ENCODE results near the gene GIT1. TPM values are rescaled to one million over a fixed set of nuclear protein-coding genes. Genes with fewer than 3 reads are reported as not detected.

Gene GIT1
- total RNA-seq, 2 donors from 2014 or later = 26.7 to 48.1 TPM

DNA sequence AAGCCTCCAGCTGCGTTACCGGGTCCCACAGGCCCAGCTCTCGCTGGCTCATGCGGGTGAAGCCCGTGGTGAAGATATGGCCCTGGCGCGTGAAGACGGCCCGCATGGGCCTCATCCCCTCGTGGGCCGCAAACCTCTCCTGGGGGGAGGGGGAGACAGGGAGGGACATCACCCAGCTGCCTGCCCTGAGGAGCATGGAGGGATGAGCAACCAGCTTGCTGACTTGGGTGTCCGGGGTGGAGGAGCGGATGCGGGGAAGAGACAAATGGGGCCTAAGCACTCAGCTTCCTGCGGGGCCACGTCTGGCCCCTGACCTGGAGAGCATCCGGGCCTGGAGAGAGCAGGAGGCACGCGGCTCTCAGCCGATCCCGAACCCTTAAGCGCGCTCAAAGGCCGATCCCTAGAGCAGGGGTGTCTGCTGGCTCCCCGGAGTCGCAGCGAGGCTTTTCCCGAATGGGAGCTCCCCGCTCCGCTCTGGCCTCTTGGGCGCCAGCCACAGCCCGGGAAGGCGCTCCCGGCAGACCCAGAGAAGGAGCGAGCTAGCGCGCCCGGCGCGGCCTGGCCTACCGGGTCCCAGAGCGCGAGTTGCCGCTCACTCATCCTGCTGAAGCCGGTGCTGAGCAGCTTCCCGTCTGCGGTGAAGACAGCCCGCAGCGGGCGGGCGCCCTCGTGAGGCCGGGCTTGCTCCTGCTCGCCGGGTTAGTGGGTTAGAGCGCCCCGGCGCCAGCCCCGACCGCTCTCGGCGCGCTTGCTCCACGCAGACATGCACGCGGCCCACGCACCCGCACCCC, 28.2 kb upstream of the GIT1 start:
- TF ChIP-seq, protein P1, sequence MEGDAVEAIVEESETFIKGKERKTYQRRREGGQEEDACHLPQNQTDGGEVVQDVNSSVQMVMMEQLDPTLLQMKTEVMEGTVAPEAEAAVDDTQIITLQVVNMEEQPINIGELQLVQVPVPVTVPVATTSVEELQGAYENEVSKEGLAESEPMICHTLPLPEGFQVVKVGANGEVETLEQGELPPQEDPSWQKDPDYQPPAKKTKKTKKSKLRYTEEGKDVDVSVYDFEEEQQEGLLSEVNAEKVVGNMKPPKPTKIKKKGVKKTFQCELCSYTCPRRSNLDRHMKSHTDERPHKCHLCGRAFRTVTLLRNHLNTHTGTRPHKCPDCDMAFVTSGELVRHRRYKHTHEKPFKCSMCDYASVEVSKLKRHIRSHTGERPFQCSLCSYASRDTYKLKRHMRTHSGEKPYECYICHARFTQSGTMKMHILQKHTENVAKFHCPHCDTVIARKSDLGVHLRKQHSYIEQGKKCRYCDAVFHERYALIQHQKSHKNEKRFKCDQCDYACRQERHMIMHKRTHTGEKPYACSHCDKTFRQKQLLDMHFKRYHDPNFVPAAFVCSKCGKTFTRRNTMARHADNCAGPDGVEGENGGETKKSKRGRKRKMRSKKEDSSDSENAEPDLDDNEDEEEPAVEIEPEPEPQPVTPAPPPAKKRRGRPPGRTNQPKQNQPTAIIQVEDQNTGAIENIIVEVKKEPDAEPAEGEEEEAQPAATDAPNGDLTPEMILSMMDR (IDR thresholded peaks at IDR 0.05) = peak; percentile 21 to 80
- Histone ChIP-seq H3K4me1 (peaks cover 0 to 91% of the 10 kb centered on the region in 2 donors), H3K27me3 (no peaks in the 10 kb centered on the region), H3K27ac (peak overlapping the region; percentile 76 to 86), H3K9me3 (no peaks in the 10 kb centered on the region), H3K4me3 (peak overlapping the region; percentile 16 to 50), H3K36me3 (no peaks in the 10 kb centered on the region)
- DNase-seq (ENCODE audit: low spot score) = no peak

DNA sequence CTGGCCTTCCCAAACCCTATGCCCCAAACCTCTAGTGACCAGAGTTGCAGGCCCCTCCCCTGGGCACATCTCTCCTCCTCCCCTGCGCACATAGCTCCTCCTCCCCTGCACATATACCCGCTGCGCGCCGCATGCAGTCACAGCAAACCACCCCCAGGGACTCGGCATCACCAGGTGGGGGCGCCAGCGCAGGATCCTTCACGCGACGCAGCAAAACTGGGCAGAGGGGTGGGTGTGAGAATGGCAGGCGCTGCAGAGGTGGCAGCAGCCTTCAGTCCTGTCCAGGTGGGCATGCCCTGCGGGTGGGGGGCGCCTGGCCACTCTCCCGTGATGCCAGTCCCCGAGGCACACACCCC, 27.7 kb upstream of the GIT1 start:
- DNase-seq (ENCODE audit: low spot score) = peak; percentile 83
- Histone ChIP-seq H3K9me3 (no peaks in the 10 kb centered on the region), H3K4me3 (peak overlapping the region in 1 of 2 donors; percentile 50), H3K27ac (peak overlapping the region in 1 of 2 donors; percentile 76), H3K27me3 (no peaks in the 10 kb centered on the region), H3K36me3 (no peaks in the 10 kb centered on the region), H3K4me1 (peaks cover 0 to 92% of the 10 kb centered on the region in 2 donors)
- TF ChIP-seq, protein P1 (IDR thresholded peaks at IDR 0.05) = peak; percentile 37 to 64

DNA sequence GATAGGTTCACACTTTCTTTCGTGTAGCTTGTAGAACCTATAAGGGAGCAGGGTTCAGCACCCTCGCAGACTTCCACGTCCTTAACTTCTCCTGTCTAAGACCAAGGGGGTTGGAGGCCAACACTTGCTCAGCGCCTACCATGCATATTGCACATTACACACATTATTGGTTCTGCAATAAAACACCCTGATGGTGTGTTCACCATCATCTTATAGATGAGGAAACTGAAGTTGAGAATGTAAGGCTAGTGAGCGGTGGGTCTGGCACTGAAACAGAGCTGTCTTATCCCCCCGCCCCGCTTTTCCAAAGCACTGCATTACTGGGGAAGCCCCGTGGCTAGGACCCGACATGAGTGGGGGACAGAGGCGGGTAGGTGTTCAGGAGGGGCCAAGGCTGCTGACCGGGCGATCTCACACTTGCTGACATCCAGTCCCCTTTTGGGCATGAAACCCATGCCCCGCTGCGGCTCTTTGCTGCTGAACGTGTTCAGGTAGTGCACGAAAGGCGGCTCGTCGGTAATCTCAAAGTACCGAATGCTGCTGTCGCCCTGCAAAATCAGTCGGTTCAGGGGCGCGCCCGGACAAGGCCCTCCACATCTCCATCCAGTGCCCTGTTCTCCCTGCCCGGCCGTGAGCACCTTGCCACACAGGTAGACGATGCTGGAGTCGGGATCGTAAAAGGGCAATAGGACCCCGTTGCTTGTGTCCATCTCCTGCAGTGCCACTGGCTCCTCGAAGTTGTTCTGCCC, 27.0 kb upstream of the GIT1 start:
- DNase-seq (ENCODE audit: low spot score) = no peak
- H3K4me1 ChIP-seq = peaks cover 0 to 86% of the 10 kb centered on the region in 2 donors
- H3K27ac ChIP-seq = peak overlapping the region in 1 of 2 donors; percentile 46
- H3K36me3 ChIP-seq = no peaks in the 10 kb centered on the region
- TF ChIP-seq, protein P1 (IDR thresholded peaks at IDR 0.05) = no peak
- no peaks in the 10 kb centered on the region for H3K27me3 ChIP-seq
- peak overlapping the region; percentile 30 to 50 for H3K4me3 ChIP-seq
- no peaks in the 10 kb centered on the region for H3K9me3 ChIP-seq

DNA sequence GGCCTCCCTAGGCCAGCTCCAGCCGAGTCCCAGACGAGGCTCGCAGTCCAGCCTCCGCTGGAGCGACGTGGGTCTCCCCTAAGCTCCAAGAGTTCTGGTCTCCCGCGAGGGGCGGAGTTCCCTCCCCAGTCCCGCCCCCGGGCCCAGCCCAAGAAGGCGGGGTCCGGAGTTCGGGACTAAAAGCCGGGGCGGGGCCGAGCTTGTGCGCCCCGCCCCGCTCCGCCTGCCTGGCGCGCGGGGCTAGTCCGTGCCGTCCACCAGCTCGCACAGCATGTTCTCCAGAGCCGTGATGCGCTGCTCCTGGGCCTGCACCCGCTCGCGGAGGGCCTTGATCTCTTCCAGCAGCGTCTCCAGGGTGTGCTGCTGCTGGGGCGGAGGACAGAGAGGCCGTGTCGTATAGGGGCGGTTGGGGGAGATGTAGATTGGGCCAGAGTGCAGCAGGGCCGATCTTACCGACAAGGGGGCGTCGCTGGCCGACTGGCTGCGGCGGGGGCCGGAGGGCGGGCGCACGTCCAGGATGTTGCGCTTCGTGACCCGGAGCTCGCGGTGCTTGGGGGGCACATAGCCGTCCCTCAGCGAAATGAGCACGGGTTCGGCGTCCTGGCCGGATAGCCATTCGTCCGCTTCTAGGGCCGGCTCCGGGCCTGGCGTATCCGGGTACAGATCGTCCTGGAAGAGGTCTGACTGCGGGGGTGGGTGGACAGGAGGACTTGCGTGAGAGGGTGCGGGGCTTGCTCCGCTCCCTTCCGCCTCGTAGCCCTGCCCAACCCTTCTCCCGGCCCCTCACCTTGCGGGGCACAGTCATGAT, 26.2 kb upstream of the GIT1 start:
- H3K4me3 ChIP-seq = peak overlapping the region; percentile 30 to 50
- TF ChIP-seq, protein P1 (IDR thresholded peaks at IDR 0.05) = peak in 1 of 2 donors; percentile 5
- DNase-seq (ENCODE audit: low spot score) = peak; percentile 88
- peaks cover 0 to 78% of the 10 kb centered on the region in 2 donors for H3K4me1 ChIP-seq
- no peaks in the 10 kb centered on the region for H3K36me3 ChIP-seq
- peak overlapping the region in 1 of 2 donors; percentile 46 for H3K27ac ChIP-seq
- H3K9me3 ChIP-seq = no peaks in the 10 kb centered on the region
- H3K27me3 ChIP-seq = no peaks in the 10 kb centered on the region

DNA sequence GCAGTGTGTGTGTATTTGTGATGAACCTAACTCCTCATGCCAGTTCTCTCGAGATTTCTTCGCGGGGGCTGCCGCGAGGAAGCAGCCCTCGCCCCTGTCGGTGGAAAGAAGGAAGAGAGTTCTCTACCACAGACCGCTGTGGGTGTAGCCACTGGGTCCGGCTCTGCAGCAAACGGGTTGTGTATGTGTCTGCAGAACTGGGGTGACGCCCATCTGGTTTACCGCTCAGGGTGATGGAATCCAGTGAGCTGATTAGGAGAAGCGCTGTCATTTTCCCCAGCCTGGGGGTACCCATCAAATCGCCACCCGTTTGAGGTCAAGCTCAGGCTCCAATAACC, 25.6 kb upstream of the GIT1 start:
- DNase-seq (ENCODE audit: low spot score) = no peak
- Histone ChIP-seq H3K27me3 (no peaks in the 10 kb centered on the region), H3K9me3 (no peaks in the 10 kb centered on the region), H3K4me3 (peak overlapping the region in 1 of 2 donors; percentile 50), H3K36me3 (no peaks in the 10 kb centered on the region), H3K4me1 (peaks cover 0 to 75% of the 10 kb centered on the region in 2 donors), H3K27ac (no peak overlapping the region)
- TF ChIP-seq, protein P1 (IDR thresholded peaks at IDR 0.05) = no peak
